ENCODE measurements around the gene PDIK1L. TPM values are rescaled to one million over a fixed set of nuclear protein-coding genes. Genes with fewer than 3 reads are reported as not detected.
A peak's percentile ranks its signal among the peaks of the same experiment; 100 is the strongest.
"Not testable (repeated sequence)": the region's sequence is repeated elsewhere in the genome, so short reads cannot be mapped to it uniquely, and the experiment has no call there.

PDIK1L gene
- total and polyA plus RNA-seq, 2 donors (not counting 3 experiments of a cell fraction or from before 2014, with no cell fraction given) = 1.6 to 5.6 TPM

- H3K4me3 ChIP-seq (replicated peaks in 1 of 3; ENCODE audit: insufficient read depth in 1 of 3, low read depth in 1 of 3, low read length in 3 of 3); H3K27ac ChIP-seq (ENCODE audit: insufficient read depth, low read depth, low read length); BruUV-seq (replicated peaks); H2AFZ ChIP-seq (ENCODE audit: low read depth, low read length); dilution Hi-C loops (cut with MboI; ENCODE audit: extremely low pct_ligation_motif_present, low sequenced_read_pairs); DNase-seq (ENCODE audit: low read depth, low spot score); H3K9me3 ChIP-seq (replicated peaks; ENCODE audit: control insufficient read depth, insufficient read depth, low read length); H3K9ac ChIP-seq (replicated peaks; ENCODE audit: extremely low read depth, insufficient read depth, low read length); H4K20me1 ChIP-seq (replicated peaks; ENCODE audit: control insufficient read depth, extremely low read depth, insufficient read depth, low read length); POLR2A ChIA-PET; H3K36me3 ChIP-seq (ENCODE audit: control insufficient read depth in 2 of 2, extremely low read depth in 1 of 2, insufficient read depth in 2 of 2, low read length in 2 of 2); FAIRE-seq; H3K4me2 ChIP-seq (ENCODE audit: insufficient read depth, low read length); H3K27me3 ChIP-seq (ENCODE audit: control insufficient read depth in 2 of 2, insufficient read depth in 2 of 2, low read length in 2 of 2); H3K9me1 ChIP-seq (replicated peaks; ENCODE audit: control insufficient read depth, extremely low read depth, insufficient read depth, low read length); H3K79me2 ChIP-seq (ENCODE audit: control insufficient read depth, insufficient read depth, low read length): not testable (repeated sequence)
- CTCF ChIA-PET = interaction anchor here (0.8 to 1.8 kb wide), 6 partner anchors 27 to 317 kb away, joined by 3 to 4 read pairs (median 3); no protein-coding TSS in a partner anchor
- H3K4me1 ChIP-seq (ENCODE audit: control insufficient read depth, extremely low read depth, insufficient read depth, low read length) = peaks cover 30% of the 10 kb centered on the region
- intact Hi-C loops (cut with micrococcal nuclease) = loop anchor here (10.0 kb wide), 1 partner anchor 295 kb away; no protein-coding TSS in a partner anchor
Measured at GRCh38 chr1:26100204-26100603, 11.4 kb upstream of the PDIK1L start.

GRCh38 chr1:26102119-26102518 lies 9.5 kb upstream of the PDIK1L start:
- Histone ChIP-seq H3K4me1 (ENCODE audit: control insufficient read depth, extremely low read depth, insufficient read depth, low read length) (peaks cover 30% of the 10 kb centered on the region), H3K4me3 (replicated peaks in 1 of 3; ENCODE audit: insufficient read depth in 1 of 3, low read depth in 1 of 3, low read length in 3 of 3) (no peak overlapping the region), H3K36me3 (ENCODE audit: control insufficient read depth in 2 of 2, extremely low read depth in 1 of 2, insufficient read depth in 2 of 2, low read length in 2 of 2) (no peaks in the 10 kb centered on the region), H3K27me3 (ENCODE audit: control insufficient read depth in 2 of 2, insufficient read depth in 2 of 2, low read length in 2 of 2) (no peaks in the 10 kb centered on the region), H3K9me1 (replicated peaks; ENCODE audit: control insufficient read depth, extremely low read depth, insufficient read depth, low read length) (no peaks in the 10 kb centered on the region), H3K27ac (ENCODE audit: insufficient read depth, low read depth, low read length) (peak overlapping the region; percentile 58), H3K9ac (replicated peaks; ENCODE audit: extremely low read depth, insufficient read depth, low read length) (no peak overlapping the region), H4K20me1 (replicated peaks; ENCODE audit: control insufficient read depth, extremely low read depth, insufficient read depth, low read length) (no peaks in the 10 kb centered on the region), H3K9me3 (replicated peaks; ENCODE audit: control insufficient read depth, insufficient read depth, low read length) (no peaks in the 10 kb centered on the region), H3K4me2 (ENCODE audit: insufficient read depth, low read length) (no peak overlapping the region), H3K79me2 (ENCODE audit: control insufficient read depth, insufficient read depth, low read length) (no peaks in the 10 kb centered on the region), H2AFZ (ENCODE audit: low read depth, low read length) (peak overlapping the region; percentile 17)
- intact Hi-C loops (cut with micrococcal nuclease) = loop anchor here (10.0 kb wide), 1 partner anchor 293 kb away; no protein-coding TSS in a partner anchor
- CTCF ChIA-PET = interaction anchor here (1.0 to 5.4 kb wide), 11 partner anchors 32 to 315 kb away, joined by 3 to 192 read pairs (median 6); partner anchors contain the start of genes CEP85 and ZNF593
- TF ChIP-seq EZH2 (IDR thresholded peaks at IDR 0.05; ENCODE audit: borderline replicate concordance, low read depth, low read length, severe bottlenecking) (no peak), JUN (IDR thresholded peaks at IDR 0.05; ENCODE audit: borderline replicate concordance, insufficient read depth, insufficient read length, low read depth) (no peak), CTCF (IDR thresholded peaks at IDR 0.05; ENCODE audit: extremely low read depth in 1 of 2, insufficient read depth in 1 of 2, low read depth in 1 of 2, low read length in 2 of 2) (no peak), MAX (IDR thresholded peaks at IDR 0.05; ENCODE audit: insufficient read depth, insufficient read length) (no peak), POLR2AphosphoS5 (IDR thresholded peaks at IDR 0.05; ENCODE audit: insufficient read depth, low read depth, low read length) (no peak), GATA2 (IDR thresholded peaks at IDR 0.05; ENCODE audit: insufficient read depth, insufficient read length, low read depth, low read length) (no peak), POLR2A (IDR thresholded peaks at IDR 0.05; ENCODE audit: low read depth, low read length) (no peak), MYC (IDR thresholded peaks at IDR 0.05; ENCODE audit: low read depth, low read length) (no peak)
- TSS peak; percentile 17 for BruUV-seq (replicated peaks)
- FAIRE-seq = no peak
- dilution Hi-C loops (cut with MboI; ENCODE audit: extremely low pct_ligation_motif_present, low sequenced_read_pairs) = no loop called here
- POLR2A ChIA-PET = interaction anchor here (1.3 kb wide), 1 partner anchor 66 kb away, joined by 3 read pairs; no protein-coding TSS in a partner anchor
- no peak for DNase-seq (ENCODE audit: low read depth, low spot score)
